ENCODE data around the gene FMNL3.

Gene FMNL3

DNA sequence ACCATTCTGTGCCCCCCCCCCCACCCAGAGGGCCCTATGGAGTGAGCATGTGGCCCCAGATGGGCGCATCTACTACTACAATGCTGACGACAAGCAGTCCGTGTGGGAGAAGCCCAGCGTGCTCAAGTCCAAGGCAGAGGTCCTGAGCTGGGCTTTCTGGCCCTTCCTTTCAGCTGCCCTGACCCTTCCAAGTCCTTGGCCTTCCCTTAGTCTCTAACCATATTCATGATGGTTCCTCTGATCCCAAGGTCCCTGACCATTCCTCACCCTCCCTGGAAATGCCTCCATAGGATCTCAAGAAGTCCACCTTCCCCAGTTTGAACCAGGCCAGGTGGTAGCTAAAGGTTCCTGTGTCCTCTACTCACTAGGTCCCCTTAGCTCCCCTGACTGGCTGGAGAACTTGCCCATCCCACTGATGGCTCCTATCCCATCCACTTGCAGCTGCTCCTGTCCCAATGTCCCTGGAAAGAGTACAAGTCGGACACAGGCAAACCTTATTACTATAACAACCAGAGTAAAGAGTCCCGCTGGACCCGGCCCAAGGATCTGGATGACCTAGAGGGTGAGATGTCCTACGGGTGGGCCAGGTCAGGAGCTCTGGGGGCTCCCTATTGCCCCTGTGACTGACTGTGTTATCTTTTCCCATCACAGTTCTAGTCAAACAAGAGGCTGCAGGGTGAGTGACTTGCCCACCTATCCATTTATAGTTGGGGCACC lies 74.1 kb downstream of the FMNL3 start:
- DNase-seq (ENCODE audit: extremely low spot score), result no peak
- CTCF ChIA-PET, result interaction anchor here (0.7 kb wide), 1 partner anchor 108 kb away, joined by 3 read pairs; the partner anchor contains the start of gene TMBIM6
- no peak for TF ChIP-seq SP1 (IDR thresholded peaks at IDR 0.05)
- TF ChIP-seq FOXK2 (IDR thresholded peaks at IDR 0.05), result no peak
- POLR2A ChIA-PET, result interaction anchor here (1.1 kb wide), 1 partner anchor 109 kb away, joined by 3 read pairs; the partner anchor contains the start of gene TMBIM6

DNA sequence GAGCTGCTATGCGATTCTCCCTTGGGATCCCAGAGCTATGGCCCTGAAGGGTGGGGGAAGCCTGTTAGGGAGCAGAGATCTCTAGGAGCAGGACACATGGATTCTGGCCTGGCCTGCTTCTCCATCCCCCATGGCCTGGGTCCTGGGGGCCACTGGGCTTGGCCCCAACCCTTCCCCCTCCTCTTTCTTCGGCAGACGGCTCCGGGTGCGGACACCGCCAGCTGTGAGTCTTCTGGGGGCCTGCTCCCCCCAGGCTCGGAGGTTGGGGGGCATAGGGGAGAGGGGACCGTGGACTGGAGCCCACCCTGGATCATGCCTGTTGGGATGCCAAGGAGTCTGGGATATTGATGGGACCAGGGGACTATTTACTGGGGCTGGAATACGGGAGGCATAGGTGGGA lies 74.8 kb downstream of the FMNL3 start:
- CTCF ChIA-PET, result interaction anchor here (0.7 kb wide), 1 partner anchor 109 kb away, joined by 3 read pairs; the partner anchor contains the start of gene TMBIM6
- DNase-seq (ENCODE audit: extremely low spot score), result no peak
- no peak for TF ChIP-seq NFRKB (IDR thresholded peaks at IDR 0.05)
- TF ChIP-seq HDGF (IDR thresholded peaks at IDR 0.05; ENCODE audit: borderline replicate concordance), result no peak
- TF ChIP-seq FOXM1 (IDR thresholded peaks at IDR 0.05; ENCODE audit: borderline replicate concordance), result no peak
- TF ChIP-seq FOXK2 (IDR thresholded peaks at IDR 0.05), result no peak
- TF ChIP-seq FOXA1 (IDR thresholded peaks at IDR 0.05), result no peak
- no peak for TF ChIP-seq ELF4 (IDR thresholded peaks at IDR 0.05)
- no peak for TF ChIP-seq SUZ12 (IDR thresholded peaks at IDR 0.05)
- no peak for TF ChIP-seq SP1 (IDR thresholded peaks at IDR 0.05)
- no peak for TF ChIP-seq ZNF384 (IDR thresholded peaks at IDR 0.05)
- no peak for TF ChIP-seq PKNOX1 (IDR thresholded peaks at IDR 0.05)
- TF ChIP-seq LEF1 (IDR thresholded peaks at IDR 0.05; ENCODE audit: borderline replicate concordance), result no peak
- TF ChIP-seq CTBP1 (IDR thresholded peaks at IDR 0.05; ENCODE audit: borderline replicate concordance), result no peak
- TF ChIP-seq BHLHE40 (IDR thresholded peaks at IDR 0.05; ENCODE audit: borderline replicate concordance), result no peak
- no peak for TF ChIP-seq ARNT (IDR thresholded peaks at IDR 0.05)
- TF ChIP-seq TARDBP (IDR thresholded peaks at IDR 0.05), result no peak
- no peak for TF ChIP-seq L3MBTL2 (conservative IDR thresholded peaks at IDR 0.05)
- POLR2A ChIA-PET, result interaction anchor here (1.1 kb wide), 1 partner anchor 109 kb away, joined by 3 read pairs; the partner anchor contains the start of gene TMBIM6

GRCh38 chr12:49631336-49631907 lies 75.8 kb downstream of the FMNL3 start:
- CTCF ChIA-PET, result interaction anchor here (0.7 kb wide), 1 partner anchor 151 kb away, joined by 3 read pairs; no protein-coding TSS in a partner anchor
- TF ChIP-seq SUZ12 (IDR thresholded peaks at IDR 0.05) (no peak), FOXK2 (IDR thresholded peaks at IDR 0.05) (no peak), LEF1 (IDR thresholded peaks at IDR 0.05; ENCODE audit: borderline replicate concordance) (no peak), SP1 (IDR thresholded peaks at IDR 0.05) (no peak), L3MBTL2 (conservative IDR thresholded peaks at IDR 0.05) (no peak), ARNT (IDR thresholded peaks at IDR 0.05) (no peak), ELF4 (IDR thresholded peaks at IDR 0.05) (no peak), BHLHE40 (IDR thresholded peaks at IDR 0.05; ENCODE audit: borderline replicate concordance) (no peak), FOXM1 (IDR thresholded peaks at IDR 0.05; ENCODE audit: borderline replicate concordance) (no peak)
- POLR2A ChIA-PET, result interaction anchor here (1.1 kb wide), 1 partner anchor 265 kb away, joined by 4 read pairs; the partner anchor contains the start of gene SPATS2
- DNase-seq (ENCODE audit: extremely low spot score), result no peak

DNA sequence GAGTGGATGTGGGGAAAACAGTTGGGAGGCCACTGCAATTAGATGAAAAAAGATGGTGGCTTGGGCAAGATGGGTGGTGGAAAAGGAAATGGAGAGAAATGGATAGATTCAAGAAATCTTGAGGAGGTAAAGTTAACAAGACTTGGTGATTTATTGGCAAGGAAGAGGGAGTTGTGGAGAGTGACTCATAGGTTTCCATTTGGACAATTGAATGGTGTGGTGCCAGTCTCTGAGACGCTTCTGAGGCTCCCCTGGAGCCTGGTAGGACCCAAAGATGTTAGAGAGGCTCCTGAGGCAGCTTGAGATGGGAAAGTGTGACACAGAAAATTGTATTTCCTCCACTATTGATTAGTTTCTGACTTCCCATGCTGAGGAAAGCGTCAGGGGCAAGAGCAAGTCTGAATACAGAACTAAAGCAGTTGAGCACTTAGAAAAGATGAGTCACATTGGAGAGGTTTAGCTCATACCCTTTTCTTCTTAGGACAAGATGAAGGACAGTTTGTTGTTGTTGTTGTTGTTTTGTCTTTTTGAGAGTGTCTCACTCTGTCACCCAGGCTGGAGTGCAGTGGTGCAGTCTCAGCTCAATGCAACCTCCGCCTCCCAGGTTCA lies 79.3 kb downstream of the FMNL3 start:
- ChIA-PET CTCF (interaction anchor here (0.6 kb wide), 1 partner anchor 340 kb away, joined by 3 read pairs; no protein-coding TSS in a partner anchor), POLR2A (interaction anchor here (0.7 kb wide), 1 partner anchor 261 kb away, joined by 3 read pairs; the partner anchor contains the start of gene SPATS2)
- TF ChIP-seq ARNT (IDR thresholded peaks at IDR 0.05) (no peak), BHLHE40 (IDR thresholded peaks at IDR 0.05; ENCODE audit: borderline replicate concordance) (no peak), LEF1 (IDR thresholded peaks at IDR 0.05; ENCODE audit: borderline replicate concordance) (no peak), NFRKB (IDR thresholded peaks at IDR 0.05) (no peak), FOXA1 (IDR thresholded peaks at IDR 0.05) (no peak), SP1 (IDR thresholded peaks at IDR 0.05) (no peak), FOXK2 (IDR thresholded peaks at IDR 0.05) (no peak), FOXM1 (IDR thresholded peaks at IDR 0.05; ENCODE audit: borderline replicate concordance) (no peak), CTBP1 (IDR thresholded peaks at IDR 0.05; ENCODE audit: borderline replicate concordance) (no peak), ELF4 (IDR thresholded peaks at IDR 0.05) (no peak), ZNF384 (IDR thresholded peaks at IDR 0.05) (no peak), HDGF (IDR thresholded peaks at IDR 0.05; ENCODE audit: borderline replicate concordance) (no peak), L3MBTL2 (conservative IDR thresholded peaks at IDR 0.05) (no peak), SUZ12 (IDR thresholded peaks at IDR 0.05) (no peak), PKNOX1 (IDR thresholded peaks at IDR 0.05) (no peak), TARDBP (IDR thresholded peaks at IDR 0.05) (no peak)
- no peak for DNase-seq (ENCODE audit: extremely low spot score)

DNA sequence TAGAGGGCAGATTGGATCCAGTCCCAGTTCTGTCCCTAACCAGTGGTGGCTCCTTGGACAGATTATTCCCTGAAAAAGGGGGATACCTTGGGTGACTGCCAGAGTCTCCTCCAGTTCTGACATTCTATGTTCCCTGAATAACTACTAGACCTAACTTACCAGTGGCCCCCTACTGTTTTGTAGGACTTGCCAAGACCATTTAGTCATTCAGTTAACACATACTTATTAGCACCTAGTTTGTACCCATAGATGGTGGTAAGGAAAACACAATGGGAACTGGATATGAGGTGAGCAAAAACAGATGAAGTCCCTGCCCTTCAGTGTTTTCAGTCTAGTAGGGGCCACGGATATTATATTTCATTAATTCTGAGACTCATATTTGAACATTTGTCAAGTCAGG lies 80.4 kb downstream of the FMNL3 start:
- TF ChIP-seq NFRKB (IDR thresholded peaks at IDR 0.05) (no peak), HDGF (IDR thresholded peaks at IDR 0.05; ENCODE audit: borderline replicate concordance) (no peak), CTBP1 (IDR thresholded peaks at IDR 0.05; ENCODE audit: borderline replicate concordance) (no peak), BHLHE40 (IDR thresholded peaks at IDR 0.05; ENCODE audit: borderline replicate concordance) (no peak), FOXA1 (IDR thresholded peaks at IDR 0.05) (no peak), L3MBTL2 (conservative IDR thresholded peaks at IDR 0.05) (no peak), ELF4 (IDR thresholded peaks at IDR 0.05) (no peak)
- ChIA-PET CTCF (no interaction called here), POLR2A (no interaction called here)
- DNase-seq (ENCODE audit: extremely low spot score), result no peak

DNA sequence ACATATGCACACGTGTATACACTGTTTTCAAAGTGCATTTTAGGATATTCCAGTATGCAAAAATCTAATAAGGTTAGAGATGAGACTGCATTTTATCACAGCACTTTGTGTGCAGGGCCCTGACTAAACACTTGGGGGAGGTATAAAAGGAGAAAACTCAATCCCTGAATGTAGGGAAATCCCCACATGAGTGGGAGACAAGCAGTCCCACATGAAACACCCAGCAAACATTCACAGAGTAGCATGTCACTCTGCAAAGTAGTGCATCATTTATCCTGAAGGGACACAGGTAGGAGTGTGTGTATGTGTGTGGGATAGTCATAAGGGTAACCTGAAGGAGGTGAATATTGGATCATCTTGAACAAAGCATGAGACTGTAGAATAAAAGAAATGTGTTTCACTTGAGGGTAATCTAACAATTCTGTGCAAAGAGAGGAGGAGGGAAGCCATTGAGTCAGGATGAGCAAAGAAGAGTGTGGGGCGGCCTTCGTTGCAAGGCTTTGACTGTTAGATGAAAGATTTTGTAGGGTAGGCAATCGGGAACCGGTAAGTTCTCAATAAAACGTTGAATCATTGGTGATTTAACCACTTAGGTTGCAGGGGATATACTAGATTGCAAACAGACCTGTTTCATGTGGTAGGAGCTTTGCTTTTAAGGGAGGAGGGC lies 80.9 kb downstream of the FMNL3 start:
- CTCF ChIA-PET, result no interaction called here
- TF ChIP-seq ELF4 (IDR thresholded peaks at IDR 0.05), result no peak
- no peak for TF ChIP-seq ZNF384 (IDR thresholded peaks at IDR 0.05)
- no peak for TF ChIP-seq SP1 (IDR thresholded peaks at IDR 0.05)
- TF ChIP-seq PKNOX1 (IDR thresholded peaks at IDR 0.05), result no peak
- TF ChIP-seq L3MBTL2 (conservative IDR thresholded peaks at IDR 0.05), result no peak
- POLR2A ChIA-PET, result no interaction called here
- DNase-seq (ENCODE audit: extremely low spot score), result no peak
